KMS-11 (cell line): ENCODE measurements around the gene CNIH3.

Source experiments
- H2AFZ ChIP-seq: fragments of 200-600 bp; sonication (generic); 2 replicates; pipeline ENCODE4 v1.6.1; 2016; ENCODE audit warnings: antibody characterized with exemption, mixed run types, low read depth
- H3K27ac ChIP-seq: fragments of 200-600 bp; sonication (generic); 2 replicates; pipeline ENCODE4 v1.6.1; 2016; ENCODE audit warnings: mild to moderate bottlenecking, mixed run types
- H3K27me3 ChIP-seq: fragments of 200-600 bp; sonication (generic); 2 replicates; pipeline ENCODE4 v1.6.1; 2017; ENCODE audit warnings: mild to moderate bottlenecking, low read depth, mixed run types, moderate library complexity; ENCODE audit not compliant: insufficient read depth
- H3K36me3 ChIP-seq: fragments of 200-600 bp; sonication (generic); 2 replicates; pipeline ENCODE4 v1.6.1; 2017; ENCODE audit warnings: mild to moderate bottlenecking, mixed run types; ENCODE audit not compliant: insufficient read depth
- H3K4me1 ChIP-seq: fragments of 200-600 bp; sonication (generic); 2 replicates; pipeline ENCODE4 v1.6.1; 2016; ENCODE audit warnings: mild to moderate bottlenecking, low read depth, mixed run types; ENCODE audit not compliant: poor library complexity, severe bottlenecking
- H3K4me2 ChIP-seq: fragments of 200-600 bp; sonication (generic); 2 replicates; pipeline ENCODE4 v1.7.0; 2016; ENCODE audit warnings: mild to moderate bottlenecking, mixed run types
- H3K4me3 ChIP-seq: fragments of 200-600 bp; sonication (generic); IDR thresholded peaks from 2 replicates; pipeline ENCODE4 v1.6.1; 2017; ENCODE audit warnings: low read depth, low read length, mixed read lengths; ENCODE audit not compliant: insufficient read depth
- H3K79me2 ChIP-seq: fragments of 200-600 bp; sonication (generic); 2 replicates; pipeline ENCODE4 v1.6.1; 2016; ENCODE audit warnings: low read depth, mixed run types; ENCODE audit not compliant: insufficient read depth
- H3K9ac ChIP-seq: fragments of 200-600 bp; sonication (generic); 2 replicates; pipeline ENCODE4 v1.6.1; 2016; ENCODE audit warnings: mild to moderate bottlenecking, mixed run types
- H4K20me1 ChIP-seq: fragments of 200-600 bp; sonication (generic); 2 replicates; pipeline ENCODE4 v1.6.1; 2016; ENCODE audit warnings: mild to moderate bottlenecking, mixed run types; ENCODE audit not compliant: insufficient read depth
- TF ChIP-seq, protein P1 (sequence below): fragments of 200-600 bp; sonication (generic); conservative IDR thresholded peaks from 2 replicates; pipeline ENCODE4 v1.6.1; 2017; ENCODE audit warnings: low read depth, mild to moderate bottlenecking, antibody characterized with exemption, low read length, moderate library complexity, mixed read lengths

The CNIH3 gene

GRCh38 chr1:224739997-224740684, 124.0 kb downstream of the CNIH3 start:
- H2AFZ ChIP-seq: peak overlapping the region; percentile 43; the same call in 1 of the 2 replicates
- peak overlapping the region; percentile 81 for H3K27ac ChIP-seq
- H3K4me2 ChIP-seq: peak overlapping the region; percentile 95

GRCh38 chr1:224740685-224741052, 124.6 kb downstream of the CNIH3 start:
- Histone ChIP-seq H3K79me2 (no peaks in the 10 kb centered on the region), H3K27ac (peak overlapping the region; percentile 81), H4K20me1 (no peaks in the 10 kb centered on the region), H3K9ac (peak overlapping the region; percentile 24; the same call in 1 of the 2 replicates), H3K36me3 (no peaks in the 10 kb centered on the region), H3K4me2 (peak overlapping the region; percentile 95), H3K4me1 (peaks cover 88% of the 10 kb centered on the region), H2AFZ (peak overlapping the region; percentile 43; the same call in 1 of the 2 replicates), H3K4me3 (peak overlapping the region; percentile 82), H3K27me3 (no peaks in the 10 kb centered on the region)
- TF ChIP-seq, protein P1, sequence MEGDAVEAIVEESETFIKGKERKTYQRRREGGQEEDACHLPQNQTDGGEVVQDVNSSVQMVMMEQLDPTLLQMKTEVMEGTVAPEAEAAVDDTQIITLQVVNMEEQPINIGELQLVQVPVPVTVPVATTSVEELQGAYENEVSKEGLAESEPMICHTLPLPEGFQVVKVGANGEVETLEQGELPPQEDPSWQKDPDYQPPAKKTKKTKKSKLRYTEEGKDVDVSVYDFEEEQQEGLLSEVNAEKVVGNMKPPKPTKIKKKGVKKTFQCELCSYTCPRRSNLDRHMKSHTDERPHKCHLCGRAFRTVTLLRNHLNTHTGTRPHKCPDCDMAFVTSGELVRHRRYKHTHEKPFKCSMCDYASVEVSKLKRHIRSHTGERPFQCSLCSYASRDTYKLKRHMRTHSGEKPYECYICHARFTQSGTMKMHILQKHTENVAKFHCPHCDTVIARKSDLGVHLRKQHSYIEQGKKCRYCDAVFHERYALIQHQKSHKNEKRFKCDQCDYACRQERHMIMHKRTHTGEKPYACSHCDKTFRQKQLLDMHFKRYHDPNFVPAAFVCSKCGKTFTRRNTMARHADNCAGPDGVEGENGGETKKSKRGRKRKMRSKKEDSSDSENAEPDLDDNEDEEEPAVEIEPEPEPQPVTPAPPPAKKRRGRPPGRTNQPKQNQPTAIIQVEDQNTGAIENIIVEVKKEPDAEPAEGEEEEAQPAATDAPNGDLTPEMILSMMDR: no peak

More at GRCh38 chr1:224739997-224740684, 124.0 kb downstream of the CNIH3 start:
- H3K36me3 ChIP-seq: no peaks in the 10 kb centered on the region
- H4K20me1 ChIP-seq: no peaks in the 10 kb centered on the region
- peak overlapping the region; percentile 82 for H3K4me3 ChIP-seq
- TF ChIP-seq, protein P1: no peak
- no peaks in the 10 kb centered on the region for H3K79me2 ChIP-seq
- no peaks in the 10 kb centered on the region for H3K27me3 ChIP-seq
- H3K4me1 ChIP-seq: peaks cover 83% of the 10 kb centered on the region
- H3K9ac ChIP-seq: peak overlapping the region; percentile 24; the same call in 1 of the 2 replicates

- Histone ChIP-seq H3K36me3 (no peaks in the 10 kb centered on the region), H3K4me2 (peak overlapping the region; percentile 95; the same call in 1 of the 2 replicates), H2AFZ (no peak overlapping the region), H3K4me3 (no peak overlapping the region), H3K9ac (no peak overlapping the region), H3K27ac (no peak overlapping the region), H3K4me1 (peaks cover 99% of the 10 kb centered on the region), H3K27me3 (no peaks in the 10 kb centered on the region), H4K20me1 (no peaks in the 10 kb centered on the region), H3K79me2 (no peaks in the 10 kb centered on the region)
- TF ChIP-seq, protein P1: no peak
These were observed 126.2 kb downstream of the CNIH3 start for GRCh38 chr1:224742349-224742748.

DNA sequence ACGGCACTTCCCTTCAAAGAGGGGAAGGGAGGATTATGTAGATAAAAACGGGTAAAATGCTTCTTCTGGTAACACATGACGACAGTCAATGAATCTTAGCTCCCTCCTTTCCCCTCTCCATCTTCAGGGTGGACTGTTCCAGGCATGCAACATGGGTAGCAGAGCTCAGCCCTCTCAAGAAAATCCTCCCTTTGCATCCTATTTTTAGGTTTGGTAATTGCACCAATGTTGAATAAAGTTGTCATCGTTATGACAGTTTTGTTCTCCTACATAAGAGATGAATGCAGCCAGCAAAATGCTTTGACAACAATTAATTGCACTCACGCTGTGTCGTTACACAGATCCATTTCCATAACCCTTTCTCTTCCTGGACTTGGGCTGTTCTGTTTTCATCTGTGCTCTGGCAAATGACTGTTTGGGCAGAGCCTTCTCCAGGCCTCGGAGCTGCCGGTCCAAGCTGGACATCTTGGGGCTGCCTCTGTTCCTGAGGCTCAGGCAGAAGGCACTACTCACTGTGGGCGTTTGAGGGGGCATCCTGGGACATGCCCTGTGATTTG, 127.6 kb downstream of the CNIH3 start:
- Histone ChIP-seq H3K4me1 (peaks cover 100% of the 10 kb centered on the region), H3K4me3 (peak overlapping the region; percentile 45), H4K20me1 (no peaks in the 10 kb centered on the region), H3K27me3 (no peaks in the 10 kb centered on the region), H3K9ac (peak overlapping the region; percentile 58; the same call in 1 of the 2 replicates), H3K4me2 (peak overlapping the region; percentile 95), H3K36me3 (no peaks in the 10 kb centered on the region), H2AFZ (no peak overlapping the region), H3K79me2 (no peaks in the 10 kb centered on the region), H3K27ac (peak overlapping the region; percentile 94)
- TF ChIP-seq, protein P1: no peak
